OCI-LY1 (cell line): ENCODE results near the gene NABP2.

Experiments
- H2AFZ ChIP-seq: fragments of 200-600 bp; sonication (generic), shearing (Covaris generic); 2 replicates; pipeline ENCODE4 v1.6.0; 2014; ENCODE audit warnings: antibody characterized with exemption, mild to moderate bottlenecking, low read length
- H3F3A ChIP-seq: fragments of 200-600 bp; sonication (generic), shearing (Covaris generic); 2 replicates; pipeline ENCODE4 v1.6.0; 2014; ENCODE audit warnings: mild to moderate bottlenecking, antibody characterized with exemption, low read length, moderate library complexity; ENCODE audit not compliant: insufficient read depth
- H3K27ac ChIP-seq: fragments of 200-600 bp; sonication (generic); 2 replicates; pipeline ENCODE4 v1.5.1; 2014; ENCODE audit warnings: low read length, mixed run types, mild to moderate bottlenecking, low read depth; ENCODE audit not compliant: poor library complexity, severe bottlenecking
- H3K27me3 ChIP-seq: fragments of 200-600 bp; sonication (generic); 2 replicates; pipeline ENCODE4 v1.6.0; 2014; ENCODE audit warnings: antibody characterized with exemption, mild to moderate bottlenecking, low read length, moderate library complexity; ENCODE audit not compliant: insufficient read depth
- H3K36me3 ChIP-seq: fragments of 200-600 bp; sonication (generic); 2 replicates; pipeline ENCODE4 v1.6.1; 2014; ENCODE audit warnings: mild to moderate bottlenecking, antibody characterized with exemption, low read length, moderate library complexity, mixed read lengths; ENCODE audit not compliant: insufficient read depth
- H3K4me1 ChIP-seq: fragments of 200-600 bp; sonication (generic); 2 replicates; pipeline ENCODE4 v1.5.1; 2014; ENCODE audit warnings: mild to moderate bottlenecking, low read length, moderate library complexity; ENCODE audit not compliant: insufficient read depth, severe bottlenecking
- H3K4me2 ChIP-seq: fragments of 200-600 bp; sonication (generic), shearing (Covaris generic); 2 replicates; pipeline ENCODE4 v1.6.1; 2014; ENCODE audit warnings: low read length
- H3K4me3 ChIP-seq: fragments of 200-600 bp; sonication (generic); 2 replicates; pipeline ENCODE4 v1.5.1; 2014; ENCODE audit warnings: low read length, low read depth, mild to moderate bottlenecking, mixed read lengths; ENCODE audit not compliant: poor library complexity, severe bottlenecking
- H3K79me2 ChIP-seq: fragments of 200-600 bp; shearing (Covaris generic); 2 replicates; pipeline ENCODE4 v1.6.1; 2016; ENCODE audit warnings: mixed run types, low read length, mixed read lengths; ENCODE audit not compliant: insufficient read depth
- H3K9ac ChIP-seq: fragments of 200-600 bp; sonication (generic), shearing (Covaris generic); 2 replicates; pipeline ENCODE4 v1.6.1; 2014; ENCODE audit warnings: mild to moderate bottlenecking, low read length, mixed read lengths
- H3K9me2 ChIP-seq: fragments of 200-600 bp; sonication (generic), shearing (Covaris generic); 2 replicates; pipeline ENCODE4 v1.6.1; 2014; ENCODE audit warnings: low read depth, mild to moderate bottlenecking, low read length, mixed read lengths
- H3K9me3 ChIP-seq: fragments of 200-600 bp; shearing (Covaris generic); 2 replicates; pipeline ENCODE4 v1.6.1; 2014; ENCODE audit warnings: low read length, mixed read lengths
- H4K20me1 ChIP-seq: fragments of 200-600 bp; sonication (generic), shearing (Covaris generic); 2 replicates; pipeline ENCODE4 v1.6.0; 2016; ENCODE audit warnings: mild to moderate bottlenecking, low read length; ENCODE audit not compliant: insufficient read depth
- CTCF ChIP-seq: fragments of 200-600 bp; sonication (generic), shearing (Covaris generic); IDR thresholded peaks from 2 replicates; pipeline ENCODE4 v1.5.1; 2017; ENCODE audit warnings: mild to moderate bottlenecking, antibody characterized with exemption, low read length, moderate library complexity, mixed read lengths
- EZH2 ChIP-seq: fragments of 200-600 bp; sonication (generic), shearing (Covaris generic); IDR thresholded peaks from 2 replicates; pipeline ENCODE4 v1.8.0; 2017; ENCODE audit warnings: borderline replicate concordance, mixed run types, mild to moderate bottlenecking, antibody characterized with exemption, low read length, moderate library complexity, mixed read lengths

The NABP2 gene

DNA sequence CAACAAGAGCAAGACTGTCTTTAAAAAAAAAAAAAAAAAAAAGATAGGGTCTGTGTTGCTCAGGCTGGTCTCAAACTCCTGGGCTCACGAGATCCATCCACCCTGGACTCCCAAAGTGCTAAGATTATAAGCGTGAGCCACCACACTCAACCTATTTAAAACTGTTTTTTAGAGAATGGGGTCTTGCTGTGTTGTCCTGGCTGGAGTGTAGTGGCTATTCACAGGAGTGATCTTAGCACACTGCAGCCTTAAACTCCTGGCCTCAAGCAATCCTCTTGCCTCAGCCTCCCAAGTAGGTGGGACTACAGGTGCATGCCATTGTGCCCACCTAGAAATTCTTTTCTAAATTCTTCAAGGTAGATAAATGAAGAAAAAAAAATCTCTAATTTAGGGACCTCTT lies 50.2 kb downstream of the NABP2 start:
- Histone ChIP-seq H3K9ac (no peak overlapping the region), H3F3A (no peaks in the 10 kb centered on the region), H2AFZ (no peak overlapping the region), H3K36me3 (peaks cover 90% of the 10 kb centered on the region), H3K4me3 (no peak overlapping the region), H3K27ac (no peak overlapping the region), H3K4me2 (no peak overlapping the region), H3K9me2 (no peaks in the 10 kb centered on the region), H3K79me2 (no peaks in the 10 kb centered on the region), H3K4me1 (no peaks in the 10 kb centered on the region), H3K9me3 (no peaks in the 10 kb centered on the region), H4K20me1 (no peaks in the 10 kb centered on the region), H3K27me3 (no peaks in the 10 kb centered on the region)
- TF ChIP-seq CTCF = no peak
- TF ChIP-seq EZH2 = no peak

DNA sequence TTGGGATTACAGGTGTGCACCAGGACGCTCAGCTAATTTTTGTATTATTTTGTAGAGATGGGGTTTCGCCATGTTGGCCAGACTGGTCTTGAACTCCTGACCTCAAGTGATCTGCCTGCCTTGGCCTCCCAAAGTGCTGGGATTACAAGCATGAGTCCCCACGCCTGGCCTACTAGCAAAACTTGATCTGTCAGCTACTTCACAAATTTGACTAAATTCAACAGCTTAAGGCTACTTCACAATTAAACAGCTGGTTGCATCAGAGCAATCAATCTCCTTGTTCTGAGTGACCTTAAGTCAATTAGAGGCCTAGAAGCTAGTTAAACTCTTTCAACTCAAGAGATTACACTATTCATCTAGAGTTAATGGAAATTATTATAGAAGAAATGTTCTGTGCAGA lies 54.8 kb downstream of the NABP2 start:
- TF ChIP-seq EZH2 (no peak), CTCF (no peak)

More for the DNA sequence above, 54.8 kb downstream of the NABP2 start:
- no peak overlapping the region for H3K9ac ChIP-seq
- no peaks in the 10 kb centered on the region for H3K4me1 ChIP-seq
- H3K79me2 ChIP-seq = no peaks in the 10 kb centered on the region
- no peak overlapping the region for H3K4me3 ChIP-seq
- H3K9me3 ChIP-seq = no peaks in the 10 kb centered on the region
- H2AFZ ChIP-seq = no peak overlapping the region
- H3K9me2 ChIP-seq = no peaks in the 10 kb centered on the region
- H3K4me2 ChIP-seq = no peak overlapping the region
- no peaks in the 10 kb centered on the region for H3K27me3 ChIP-seq
- H3F3A ChIP-seq = no peaks in the 10 kb centered on the region
- peaks cover 93% of the 10 kb centered on the region for H3K36me3 ChIP-seq
- H4K20me1 ChIP-seq = no peaks in the 10 kb centered on the region
- no peak overlapping the region for H3K27ac ChIP-seq
